ENCODE results near the gene EIF4G3. TPM values are rescaled to one million over a fixed set of nuclear protein-coding genes. Genes with fewer than 3 reads are reported as not detected.

The EIF4G3 gene
- total RNA-seq, 4 donors from 2014 or later = 28.3 to 55.5 (median 35.5) TPM

- no peak for TF ChIP-seq POLR2A (IDR thresholded peaks at IDR 0.05)
- no peak for TF ChIP-seq CTCF (IDR thresholded peaks at IDR 0.05)
- Histone ChIP-seq H3K9me3 (no peaks in the 10 kb centered on the region), H3K27ac (no peak overlapping the region), H3K4me1 (peaks cover 0 to 18% (median 0%) of the 10 kb centered on the region in 3 donors), H3K36me3 (peaks cover 0 to 26% (median 0%) of the 10 kb centered on the region in 3 donors), H3K27me3 (no peaks in the 10 kb centered on the region), H3K4me3 (no peak overlapping the region)
- 51 to 66% methylated on average over 5 of the region's 5 CpGs for WGBS, 2 donors
- DNase-seq = no peak
- intact Hi-C loops (cut with DNase I) = no loop called here
These were observed 76.2 kb downstream of the EIF4G3 start for GRCh38 chr1:21100481-21100921.

- DNase-seq = no peak
- H3K27ac ChIP-seq = no peak overlapping the region
- H3K4me3 ChIP-seq = no peak overlapping the region
- no peaks in the 10 kb centered on the region for H3K27me3 ChIP-seq
- peaks cover 0 to 19% (median 0%) of the 10 kb centered on the region in 3 donors for H3K36me3 ChIP-seq
- peaks cover 0 to 18% (median 0%) of the 10 kb centered on the region in 3 donors for H3K4me1 ChIP-seq
- 87 to 92% methylated on average over 2 of the region's 2 CpGs for WGBS, 2 donors
- H3K9me3 ChIP-seq = no peaks in the 10 kb centered on the region
- TF ChIP-seq POLR2A (IDR thresholded peaks at IDR 0.05) (no peak), CTCF (IDR thresholded peaks at IDR 0.05) (no peak)
- intact Hi-C loops (cut with DNase I) = no loop called here
These were observed 76.9 kb downstream of the EIF4G3 start for GRCh38 chr1:21099869-21100131.

GRCh38 chr1:21099034-21099868, 77.4 kb downstream of the EIF4G3 start:
- no peak for DNase-seq
- WGBS, 2 donors = 54 to 62% methylated on average over 2 of the region's 2 CpGs
- H3K36me3 ChIP-seq = peaks cover 0 to 13% (median 0%) of the 10 kb centered on the region in 3 donors
- TF ChIP-seq POLR2A (IDR thresholded peaks at IDR 0.05) (no peak), CTCF (IDR thresholded peaks at IDR 0.05) (no peak)
- H3K27me3 ChIP-seq = no peaks in the 10 kb centered on the region
- intact Hi-C loops (cut with DNase I) = no loop called here
- H3K4me3 ChIP-seq = no peak overlapping the region
- no peak overlapping the region for H3K27ac ChIP-seq
- H3K9me3 ChIP-seq = no peaks in the 10 kb centered on the region
- peaks cover 0 to 18% (median 0%) of the 10 kb centered on the region in 3 donors for H3K4me1 ChIP-seq

GRCh38 chr1:21098186-21098915, 78.3 kb downstream of the EIF4G3 start:
- Histone ChIP-seq H3K36me3 (peaks cover 0 to 4% (median 0%) of the 10 kb centered on the region in 3 donors), H3K27ac (no peak overlapping the region), H3K9me3 (no peaks in the 10 kb centered on the region), H3K27me3 (no peaks in the 10 kb centered on the region), H3K4me3 (no peak overlapping the region), H3K4me1 (peaks cover 0 to 18% (median 0%) of the 10 kb centered on the region in 3 donors)
- TF ChIP-seq POLR2A (IDR thresholded peaks at IDR 0.05) (no peak), CTCF (IDR thresholded peaks at IDR 0.05) (no peak)
- 81 to 95% methylated on average over 2 to 4 of the region's 5 CpGs for WGBS, 2 donors
- intact Hi-C loops (cut with DNase I) = no loop called here
- no peak for DNase-seq

- no peaks in the 10 kb centered on the region for H3K27me3 ChIP-seq
- peaks cover 0 to 18% (median 0%) of the 10 kb centered on the region in 3 donors for H3K4me1 ChIP-seq
- no peaks in the 10 kb centered on the region for H3K9me3 ChIP-seq
- H3K36me3 ChIP-seq = peaks cover 0 to 3% (median 0%) of the 10 kb centered on the region in 3 donors
- DNase-seq = no peak
- H3K4me3 ChIP-seq = no peak overlapping the region
- no peak overlapping the region for H3K27ac ChIP-seq
- 78 to 86% methylated on average over 1 of the region's 1 CpG for WGBS, 2 donors
- intact Hi-C loops (cut with DNase I) = no loop called here
- no peak for TF ChIP-seq CTCF (IDR thresholded peaks at IDR 0.05)
- no peak for TF ChIP-seq POLR2A (IDR thresholded peaks at IDR 0.05)
These were observed 79.0 kb downstream of the EIF4G3 start for GRCh38 chr1:21097729-21098128.

All from esophagus squamous epithelium (tissue), 5 donors.